Measurements from ENCODE around the gene ARTN.

DNA sequence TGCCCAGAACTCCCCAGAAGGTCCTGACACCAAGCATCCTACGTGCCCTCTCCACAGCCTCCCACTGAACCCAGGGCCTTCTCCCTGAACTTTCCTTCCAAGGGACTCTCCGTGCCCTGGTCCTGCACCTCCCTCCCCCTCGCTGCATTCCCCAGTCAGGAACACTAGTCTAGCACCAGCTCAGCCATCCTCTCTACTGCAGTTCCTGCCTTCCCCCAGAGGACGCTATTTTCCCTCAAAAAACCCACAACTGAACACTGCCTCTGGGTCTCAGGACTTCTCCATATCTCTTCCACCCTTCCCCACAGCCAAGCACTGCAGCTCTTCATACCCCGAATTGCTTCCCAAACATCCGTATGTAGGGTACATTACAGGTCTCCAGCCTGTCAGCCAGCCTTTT is 12.6 kb upstream of the ARTN start:
- no peak for TF ChIP-seq EZH2 (IDR thresholded peaks at IDR 0.05; ENCODE audit: borderline replicate concordance, low read length)
- TF ChIP-seq, protein P1, sequence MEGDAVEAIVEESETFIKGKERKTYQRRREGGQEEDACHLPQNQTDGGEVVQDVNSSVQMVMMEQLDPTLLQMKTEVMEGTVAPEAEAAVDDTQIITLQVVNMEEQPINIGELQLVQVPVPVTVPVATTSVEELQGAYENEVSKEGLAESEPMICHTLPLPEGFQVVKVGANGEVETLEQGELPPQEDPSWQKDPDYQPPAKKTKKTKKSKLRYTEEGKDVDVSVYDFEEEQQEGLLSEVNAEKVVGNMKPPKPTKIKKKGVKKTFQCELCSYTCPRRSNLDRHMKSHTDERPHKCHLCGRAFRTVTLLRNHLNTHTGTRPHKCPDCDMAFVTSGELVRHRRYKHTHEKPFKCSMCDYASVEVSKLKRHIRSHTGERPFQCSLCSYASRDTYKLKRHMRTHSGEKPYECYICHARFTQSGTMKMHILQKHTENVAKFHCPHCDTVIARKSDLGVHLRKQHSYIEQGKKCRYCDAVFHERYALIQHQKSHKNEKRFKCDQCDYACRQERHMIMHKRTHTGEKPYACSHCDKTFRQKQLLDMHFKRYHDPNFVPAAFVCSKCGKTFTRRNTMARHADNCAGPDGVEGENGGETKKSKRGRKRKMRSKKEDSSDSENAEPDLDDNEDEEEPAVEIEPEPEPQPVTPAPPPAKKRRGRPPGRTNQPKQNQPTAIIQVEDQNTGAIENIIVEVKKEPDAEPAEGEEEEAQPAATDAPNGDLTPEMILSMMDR (IDR thresholded peaks at IDR 0.05; ENCODE audit: low read length), result no peak
